Endothelial cell of umbilical vein (primary cell): ENCODE results near the gene CABLES1. TPM values are rescaled to one million over a fixed set of nuclear protein-coding genes. Genes with fewer than 3 reads are reported as not detected.

Experiments used
- BruUV-seq: library from RNA; stranded (reverse); fragments of 400-500 nt; replicated peaks from 2 replicates; lab custom pipeline; 2021; lab: Mats Ljungman, UMichigan
- CTCF ChIA-PET: fragments of 300-600, 350-600 bp; sonication (Branson Sonifier 250); formaldehyde crosslinking; loops from one replicate; lab custom pipeline; 2021; ENCODE audit warnings: antibody characterized with exemption, inconsistent platforms; lab: Charles Lee
- POLR2A ChIA-PET: fragments of 300-600, 350-600 bp; sonication (Branson Sonifier 250); formaldehyde crosslinking; loops from one replicate; lab custom pipeline; 2021; ENCODE audit warnings: antibody characterized with exemption, inconsistent platforms; lab: Charles Lee
- DNase-seq: peaks from one replicate; pipeline ENCODE4 v3.0.0-alpha.2; 2011; ENCODE audit warnings: low read depth, low spot score
- FAIRE-seq: peaks from 2 replicates; lab custom pipeline; 2011; peaks lifted over from hg19 to GRCh38; lab: Jason Lieb, UNC
- H2AFZ ChIP-seq: 2 replicates; pipeline ENCODE4 v1.6.0; 2012; ENCODE audit warnings: low read depth, low read length, control low read depth, inconsistent platforms
- H3K27ac ChIP-seq: 2 replicates; pipeline ENCODE4 v1.5.1; 2011; ENCODE audit warnings: low read depth, mild to moderate bottlenecking, control low read depth, low read length, moderate library complexity; ENCODE audit not compliant: insufficient read depth
- H3K27me3 ChIP-seq, 2 experiments: 2 replicates each; pipeline versions ENCODE4 v1.6.0 to v1.6.1; 2011; ENCODE audit warnings: low read length in 2 of 2, mixed read lengths in 1 of 2; ENCODE audit not compliant: control insufficient read depth in 2 of 2, insufficient read depth in 2 of 2
- H3K36me3 ChIP-seq, 2 experiments: 2 replicates in 1 of 2; 3 replicates in 1 of 2; pipeline ENCODE4 v1.5.1; 2011; ENCODE audit warnings: low read length in 2 of 2, mild to moderate bottlenecking in 1 of 2, moderate library complexity in 1 of 2; ENCODE audit not compliant: control insufficient read depth in 2 of 2, insufficient read depth in 2 of 2; ENCODE audit errors: extremely low read depth in 1 of 2
- H3K4me1 ChIP-seq: 3 replicates; pipeline ENCODE4 v1.5.1; 2011; ENCODE audit warnings: mild to moderate bottlenecking, low read length; ENCODE audit not compliant: control insufficient read depth, insufficient read depth; ENCODE audit errors: extremely low read depth
- H3K4me2 ChIP-seq: 2 replicates; pipeline ENCODE4 v1.6.1; 2011; ENCODE audit warnings: low read length, control low read depth, mixed read lengths; ENCODE audit not compliant: insufficient read depth
- H3K4me3 ChIP-seq, 3 experiments: fragments of 200-600 bp in 1 of 3; sonication (generic), shearing (Covaris generic) in 1 of 3; replicated peaks in 1 of 3; 2 replicates each; pipeline ENCODE4 v1.5.1; 2011 to 2016; ENCODE audit warnings: control low read depth in 3 of 3, low read length in 3 of 3, mild to moderate bottlenecking in 2 of 3, inconsistent platforms in 1 of 3, low read depth in 1 of 3, moderate library complexity in 1 of 3; ENCODE audit not compliant: insufficient read depth in 1 of 3
- H3K79me2 ChIP-seq: 2 replicates; pipeline ENCODE4 v1.6.0; 2012; ENCODE audit warnings: low read length, inconsistent platforms; ENCODE audit not compliant: control insufficient read depth, insufficient read depth
- H3K9ac ChIP-seq: replicated peaks from 2 replicates; pipeline ENCODE3; 2011; ENCODE audit warnings: low read length, control low read depth; ENCODE audit not compliant: insufficient read depth; ENCODE audit errors: extremely low read depth
- H3K9me1 ChIP-seq: replicated peaks from 3 replicates; pipeline ENCODE4 v1.6.0; 2011; ENCODE audit warnings: mild to moderate bottlenecking, low read length; ENCODE audit not compliant: control insufficient read depth, insufficient read depth; ENCODE audit errors: extremely low read depth
- H3K9me3 ChIP-seq: replicated peaks from 2 replicates; pipeline ENCODE4 v1.5.1; 2012; ENCODE audit warnings: low read length, inconsistent platforms; ENCODE audit not compliant: control insufficient read depth, insufficient read depth
- H4K20me1 ChIP-seq: replicated peaks from 2 replicates; pipeline ENCODE3; 2011; ENCODE audit warnings: mild to moderate bottlenecking, low read length; ENCODE audit not compliant: control insufficient read depth, insufficient read depth; ENCODE audit errors: extremely low read depth
- EZH2 ChIP-seq: IDR thresholded peaks from 2 replicates; pipeline ENCODE4 v1.6.1; 2012; ENCODE audit warnings: borderline replicate concordance, low read depth, mild to moderate bottlenecking, moderate library complexity, low read length, inconsistent platforms; ENCODE audit not compliant: severe bottlenecking
- FOS ChIP-seq: IDR thresholded peaks from 2 replicates; pipeline ENCODE4 v1.6.1; 2011; ENCODE audit warnings: mild to moderate bottlenecking, low read length, moderate library complexity, borderline replicate concordance; ENCODE audit not compliant: insufficient read depth
- GATA2 ChIP-seq: IDR thresholded peaks from 2 replicates; pipeline ENCODE4 v1.7.0; 2011; ENCODE audit warnings: low read depth, mild to moderate bottlenecking, moderate library complexity, mixed read lengths, low read length; ENCODE audit not compliant: insufficient read length, insufficient read depth
- JUN ChIP-seq: IDR thresholded peaks from 2 replicates; pipeline ENCODE4 v1.6.1; 2011; ENCODE audit warnings: borderline replicate concordance, low read depth; ENCODE audit not compliant: insufficient read length, insufficient read depth
- MYC ChIP-seq: IDR thresholded peaks from one replicate; pipeline ENCODE4 v1.6.1; 2011; ENCODE audit warnings: mild to moderate bottlenecking, low read depth, low read length
- POLR2A ChIP-seq: IDR thresholded peaks from 2 replicates; pipeline ENCODE4 v1.6.1; 2012; ENCODE audit warnings: low read depth, mild to moderate bottlenecking, control low read depth, low read length
- POLR2AphosphoS5 ChIP-seq: IDR thresholded peaks from 2 replicates; pipeline ENCODE4 v1.6.1; 2012; ENCODE audit warnings: low read depth, mild to moderate bottlenecking, control low read depth, low read length, moderate library complexity; ENCODE audit not compliant: insufficient read depth
- dilution Hi-C: fragments of 300-500 bp; cut with MboI; formaldehyde crosslinking; loops from one replicate; pipeline ENCODE4 v1.15.0; 2019; ENCODE audit warnings: low sequenced_read_pairs; ENCODE audit not compliant: extremely low pct_ligation_motif_present
- intact Hi-C: fragments of 100-400 bp; cut with micrococcal nuclease; formaldehyde crosslinking; loops from one replicate; pipeline ENCODE4 v1.10.0; 2022
- polyA plus RNA-seq, 4 experiments: library from polyadenylated mRNA; depleted of rRNA in 3 of 4; stranded (reverse) in 3 of 4; unstranded in 1 of 4; fragments of >200 nt; gene quantifications; 2 replicates each; pipeline versions ENCODE4 v1.2.1 to v1.2.3, GENCODE V29; 2011 to 2012; ENCODE audit warnings: missing spikeins in 1 of 4
- total RNA-seq: library from RNA; stranded (reverse); gene quantifications from 2 replicates; pipeline ENCODE4 v1.2.3, GENCODE V29; 2021
- TF ChIP-seq, protein P1 (sequence below), 2 donors: IDR thresholded peaks; 1 replicate in 1 of 2; 2 replicates in 1 of 2; pipeline ENCODE4 v1.5.1; 2011; ENCODE audit warnings: low read length in 2 of 2, mild to moderate bottlenecking in 2 of 2, moderate library complexity in 2 of 2, control low read depth in 1 of 2, inconsistent platforms in 1 of 2, low read depth in 1 of 2; ENCODE audit not compliant: insufficient read depth in 1 of 2; ENCODE audit errors: extremely low read depth in 1 of 2
- TF ChIP-seq, protein P2 (sequence below): IDR thresholded peaks from 2 replicates; pipeline ENCODE4 v1.6.1; 2011; ENCODE audit not compliant: insufficient read depth, insufficient read length

Gene CABLES1
- total and polyA plus RNA-seq, 2 donors (not counting 3 experiments of a cell fraction or from before 2014, with no cell fraction given), result 40.2 to 71.1 TPM

DNA sequence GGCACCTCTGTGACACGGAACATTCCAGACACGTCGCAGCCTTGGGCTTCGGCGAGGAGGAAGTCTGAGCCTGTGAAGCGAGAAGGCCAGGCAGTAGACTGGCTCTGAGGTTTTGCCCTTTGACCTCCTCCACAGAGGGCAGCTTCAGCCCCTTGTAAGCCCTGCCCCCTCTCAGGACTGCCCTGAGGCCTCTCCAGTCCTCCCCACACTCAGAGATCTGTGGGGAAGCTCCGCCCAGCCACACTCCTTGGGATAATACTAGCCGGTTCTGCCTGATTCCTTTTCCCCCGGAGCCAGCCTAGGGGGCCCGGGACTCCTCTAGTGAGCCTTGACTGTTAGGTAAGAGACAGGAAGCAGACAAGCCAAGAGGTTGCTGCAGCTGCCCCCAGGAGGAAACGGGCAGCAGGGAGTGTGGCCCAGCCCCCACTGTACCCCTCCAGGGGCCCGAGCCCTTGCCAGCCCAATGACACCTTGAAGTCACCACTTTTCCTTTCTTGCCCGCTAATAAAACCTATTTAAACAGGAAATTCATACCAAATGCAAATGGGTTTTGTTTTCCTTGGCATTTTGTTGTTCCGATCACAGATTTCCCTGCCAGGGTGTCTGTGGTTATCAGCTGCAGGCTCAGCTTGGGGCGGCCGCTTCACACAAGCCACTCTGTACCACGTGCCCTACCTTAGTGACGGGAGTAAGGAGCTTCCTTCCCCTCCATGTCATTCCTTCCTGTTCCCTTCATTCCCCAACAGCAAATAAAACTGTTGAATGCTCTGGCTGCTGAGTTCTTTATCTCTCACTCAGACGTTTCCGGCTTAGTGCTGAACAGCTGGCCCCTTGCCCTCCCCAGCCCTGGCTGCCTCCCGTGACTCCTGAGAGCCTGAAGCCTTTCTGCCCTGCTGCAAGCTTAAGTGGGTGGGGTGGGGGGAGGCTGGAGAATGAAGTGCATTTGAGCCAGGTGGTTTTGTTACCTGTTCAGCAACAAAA, 124.7 kb downstream of the CABLES1 start:
- DNase-seq, result peak; percentile 99
- Histone ChIP-seq H3K27ac (peak overlapping the region; percentile 87), H3K4me1 (peaks cover 36% of the 10 kb centered on the region), H3K9me3 (no peaks in the 10 kb centered on the region), H2AFZ (no peak overlapping the region), H3K4me3 (no peak overlapping the region), H3K9ac (peak overlapping the region; percentile 63), H3K27me3 (no peaks in the 10 kb centered on the region), H3K36me3 (peaks cover 0 to 12% of the 10 kb centered on the region in 2 experiments), H3K79me2 (no peaks in the 10 kb centered on the region), H3K4me2 (peak overlapping the region; percentile 8), H3K9me1 (no peaks in the 10 kb centered on the region), H4K20me1 (no peaks in the 10 kb centered on the region)
- dilution Hi-C loops (no loop called here), intact Hi-C loops (loop anchor here (1.0 to 2.0 kb wide), 15 partner anchors 8 to 152 kb away; partner anchors contain the start of gene CABLES1)
- TF ChIP-seq, protein P1, sequence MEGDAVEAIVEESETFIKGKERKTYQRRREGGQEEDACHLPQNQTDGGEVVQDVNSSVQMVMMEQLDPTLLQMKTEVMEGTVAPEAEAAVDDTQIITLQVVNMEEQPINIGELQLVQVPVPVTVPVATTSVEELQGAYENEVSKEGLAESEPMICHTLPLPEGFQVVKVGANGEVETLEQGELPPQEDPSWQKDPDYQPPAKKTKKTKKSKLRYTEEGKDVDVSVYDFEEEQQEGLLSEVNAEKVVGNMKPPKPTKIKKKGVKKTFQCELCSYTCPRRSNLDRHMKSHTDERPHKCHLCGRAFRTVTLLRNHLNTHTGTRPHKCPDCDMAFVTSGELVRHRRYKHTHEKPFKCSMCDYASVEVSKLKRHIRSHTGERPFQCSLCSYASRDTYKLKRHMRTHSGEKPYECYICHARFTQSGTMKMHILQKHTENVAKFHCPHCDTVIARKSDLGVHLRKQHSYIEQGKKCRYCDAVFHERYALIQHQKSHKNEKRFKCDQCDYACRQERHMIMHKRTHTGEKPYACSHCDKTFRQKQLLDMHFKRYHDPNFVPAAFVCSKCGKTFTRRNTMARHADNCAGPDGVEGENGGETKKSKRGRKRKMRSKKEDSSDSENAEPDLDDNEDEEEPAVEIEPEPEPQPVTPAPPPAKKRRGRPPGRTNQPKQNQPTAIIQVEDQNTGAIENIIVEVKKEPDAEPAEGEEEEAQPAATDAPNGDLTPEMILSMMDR (IDR thresholded peaks at IDR 0.05; ENCODE audit: extremely low read depth in 1 of 2, insufficient read depth in 1 of 2, low read depth in 1 of 2, low read length in 2 of 2), result no peak
- TF ChIP-seq FOS (peak; percentile 71), POLR2AphosphoS5 (peak; percentile 94), GATA2 (peak; percentile 98), MYC (peak; percentile 79), POLR2A (peak; percentile 50), EZH2 (no peak), JUN (peak; percentile 63)
- TF ChIP-seq, protein P2, sequence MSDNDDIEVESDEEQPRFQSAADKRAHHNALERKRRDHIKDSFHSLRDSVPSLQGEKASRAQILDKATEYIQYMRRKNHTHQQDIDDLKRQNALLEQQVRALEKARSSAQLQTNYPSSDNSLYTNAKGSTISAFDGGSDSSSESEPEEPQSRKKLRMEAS, result peak; percentile 97
- peak; percentile 99 for FAIRE-seq
- POLR2A ChIA-PET, result interaction anchor here (0.7 to 1.9 kb wide), 8 partner anchors 9 to 141 kb away, joined by 3 to 12 read pairs (median 6); no protein-coding TSS in a partner anchor
- CTCF ChIA-PET, result interaction anchor here (0.8 to 5.3 kb wide), 18 partner anchors 10 to 229 kb away, joined by 3 to 57 read pairs (median 6); no protein-coding TSS in a partner anchor
- BruUV-seq, result TSS peak; percentile 8
